H1 (cell line): Measurements from ENCODE around the gene TBC1D17. TPM values are rescaled to one million over a fixed set of nuclear protein-coding genes. Genes with fewer than 3 reads are reported as not detected.

Experiments
- CTCF ChIA-PET: fragments of 300-600 bp; sonication (Branson Sonifier 250); formaldehyde crosslinking; loops from one replicate; lab custom pipeline; 2021; ENCODE audit not compliant: partially characterized antibody; lab: Charles Lee
- POLR2A ChIA-PET: fragments of 300-600 bp; sonication (Branson Sonifier 250); formaldehyde crosslinking; loops from one replicate; lab custom pipeline; 2021; ENCODE audit warnings: inconsistent platforms; ENCODE audit not compliant: partially characterized antibody; lab: Charles Lee
- DNase-seq, 2 experiments: peaks; one replicate each; pipeline versions ENCODE4 v3.0.0 to v3.0.0-alpha.2; 2010 to 2022; ENCODE audit warnings: low spot score in 2 of 2, low read depth in 1 of 2, mixed read lengths in 1 of 2
- FAIRE-seq: peaks from 2 replicates; lab custom pipeline; 2011; peaks lifted over from hg19 to GRCh38; lab: Jason Lieb, UNC
- H2AFZ ChIP-seq: 2 replicates; pipeline ENCODE4 v1.8.1; 2012; ENCODE audit warnings: low read length, inconsistent platforms
- H2AK5ac ChIP-seq: 2 replicates; pipeline ENCODE4 v1.6.1; 2013; ENCODE audit warnings: low read depth, low read length
- H2BK120ac ChIP-seq: replicated peaks from 2 replicates; pipeline ENCODE3; 2013; ENCODE audit warnings: low read depth, low read length, inconsistent platforms
- H2BK12ac ChIP-seq: 2 replicates; pipeline ENCODE4 v1.6.1; 2013; ENCODE audit warnings: low read depth, low read length
- H2BK15ac ChIP-seq: 2 replicates; pipeline ENCODE4 v1.6.1; 2013; ENCODE audit warnings: low read length
- H2BK20ac ChIP-seq: 2 replicates; pipeline ENCODE4 v1.6.1; 2013; ENCODE audit warnings: low read length
- H2BK5ac ChIP-seq: 2 replicates; pipeline ENCODE4 v1.6.1; 2013; ENCODE audit warnings: low read depth, low read length
- H3K14ac ChIP-seq: 2 replicates; pipeline ENCODE4 v1.6.1; 2013; ENCODE audit warnings: inconsistent platforms; ENCODE audit not compliant: insufficient read length
- H3K18ac ChIP-seq: 2 replicates; pipeline ENCODE4 v1.6.1; 2013; ENCODE audit warnings: low read length; ENCODE audit errors: extremely low read depth
- H3K23ac ChIP-seq: 2 replicates; pipeline ENCODE4 v1.6.1; 2013; ENCODE audit warnings: inconsistent platforms; ENCODE audit not compliant: insufficient read length
- H3K23me2 ChIP-seq: 2 replicates; pipeline ENCODE4 v1.6.1; 2013; ENCODE audit warnings: low read depth, low read length
- H3K27ac ChIP-seq: 2 replicates; pipeline ENCODE4 v1.6.1; 2011; ENCODE audit warnings: low read depth, low read length, inconsistent platforms
- H3K27me3 ChIP-seq, 4 experiments: replicated peaks in 1 of 4; 1 replicate in 1 of 4; 2 replicates in 3 of 4; pipeline versions ENCODE4 v1.6.1 to v1.8.1; 2011 to 2013; ENCODE audit warnings: low read length in 3 of 4, mild to moderate bottlenecking in 3 of 4, inconsistent platforms in 2 of 4, mixed read lengths in 2 of 4, moderate library complexity in 1 of 4; ENCODE audit not compliant: control insufficient read depth in 3 of 4, insufficient read depth in 3 of 4; ENCODE audit errors: extremely low read depth in 1 of 4
- H3K36me3 ChIP-seq, 4 experiments: 2 replicates each; pipeline versions ENCODE4 v1.6.1 to v1.8.1; 2011 to 2013; ENCODE audit warnings: mild to moderate bottlenecking in 4 of 4, low read length in 3 of 4, moderate library complexity in 2 of 4, control low read depth in 1 of 4, inconsistent platforms in 1 of 4; ENCODE audit not compliant: insufficient read depth in 4 of 4, control insufficient read depth in 2 of 4
- H3K4ac ChIP-seq: replicated peaks from 2 replicates; pipeline ENCODE3; 2013; ENCODE audit warnings: low read length, low read depth, mixed read lengths, inconsistent platforms; ENCODE audit not compliant: insufficient read length
- H3K4me1 ChIP-seq, 4 experiments: replicated peaks in 1 of 4; 1 replicate in 1 of 4; 2 replicates in 3 of 4; pipeline versions ENCODE4 v1.6.1 to v1.8.1; 2011 to 2013; ENCODE audit warnings: low read length in 3 of 4, inconsistent platforms in 2 of 4, mixed read lengths in 1 of 4; ENCODE audit not compliant: insufficient read depth in 4 of 4, control insufficient read depth in 3 of 4
- H3K4me2 ChIP-seq, 2 experiments: 2 replicates each; pipeline versions ENCODE4 v1.6.1 to v1.8.1; 2011 to 2013; ENCODE audit warnings: low read depth in 2 of 2, low read length in 2 of 2, control low read depth in 1 of 2, inconsistent platforms in 1 of 2, mild to moderate bottlenecking in 1 of 2; ENCODE audit not compliant: insufficient read depth in 1 of 2
- H3K4me3 ChIP-seq, 4 experiments: fragments of 200-600, 300-600 bp in 1 of 4; sonication (generic), shearing (Covaris generic), sonication (Bioruptor Twin) in 1 of 4; 2 replicates each; pipeline versions ENCODE4 v1.5.1 to v1.8.1; 2011 to 2016; ENCODE audit warnings: low read length in 4 of 4, low read depth in 3 of 4, control low read depth in 2 of 4, inconsistent platforms in 2 of 4, mild to moderate bottlenecking in 2 of 4, mixed read lengths in 1 of 4, moderate library complexity in 1 of 4; ENCODE audit not compliant: insufficient read depth in 2 of 4; ENCODE audit errors: extremely low read depth in 1 of 4
- H3K56ac ChIP-seq: replicated peaks from 2 replicates; pipeline ENCODE3; 2013; ENCODE audit warnings: low read depth, mild to moderate bottlenecking, mixed read lengths, low read length, inconsistent platforms; ENCODE audit not compliant: insufficient read length
- H3K79me1 ChIP-seq: 2 replicates; pipeline ENCODE4 v1.6.1; 2013; ENCODE audit warnings: low read depth, low read length, control low read depth
- H3K79me2 ChIP-seq, 2 experiments: 2 replicates each; pipeline versions ENCODE4 v1.6.1 to v1.8.1; 2012 to 2013; ENCODE audit warnings: low read length in 2 of 2, mild to moderate bottlenecking in 2 of 2, inconsistent platforms in 1 of 2; ENCODE audit not compliant: insufficient read depth in 2 of 2, control insufficient read depth in 1 of 2
- H3K9ac ChIP-seq, 4 experiments: replicated peaks in 1 of 4; 1 replicate in 1 of 4; 2 replicates in 3 of 4; pipeline versions ENCODE4 v1.6.1 to v1.8.1; 2011 to 2013; ENCODE audit warnings: low read depth in 3 of 4, low read length in 3 of 4, control low read depth in 2 of 4, mild to moderate bottlenecking in 2 of 4, moderate library complexity in 2 of 4, inconsistent platforms in 1 of 4; ENCODE audit errors: extremely low read depth in 1 of 4
- H3K9me3 ChIP-seq, 2 experiments: 2 replicates each; pipeline versions ENCODE4 v1.6.1 to v1.8.1; 2012 to 2013; ENCODE audit warnings: mild to moderate bottlenecking in 2 of 2, moderate library complexity in 2 of 2, control low read depth in 1 of 2, inconsistent platforms in 1 of 2, low read depth in 1 of 2, low read length in 1 of 2, mixed read lengths in 1 of 2; ENCODE audit not compliant: insufficient read depth in 2 of 2
- H4K20me1 ChIP-seq, 2 experiments: replicated peaks in 1 of 2; 2 replicates each; pipeline versions ENCODE3 to v1.8.1; 2011 to 2013; ENCODE audit warnings: inconsistent platforms in 2 of 2, low read length in 2 of 2, mild to moderate bottlenecking in 1 of 2; ENCODE audit not compliant: insufficient read depth in 2 of 2, control insufficient read depth in 1 of 2
- H4K5ac ChIP-seq: 2 replicates; pipeline ENCODE4 v1.6.1; 2013; ENCODE audit warnings: low read length, low read depth, mixed read lengths, inconsistent platforms; ENCODE audit not compliant: insufficient read length
- H4K8ac ChIP-seq: 2 replicates; pipeline ENCODE4 v1.8.0; 2013; ENCODE audit warnings: mild to moderate bottlenecking, moderate library complexity, low read length, inconsistent platforms; ENCODE audit not compliant: insufficient read depth; ENCODE audit errors: extremely low read depth
- H4K91ac ChIP-seq: replicated peaks from 2 replicates; pipeline ENCODE3; 2013; ENCODE audit warnings: low read length, mixed read lengths, inconsistent platforms; ENCODE audit not compliant: insufficient read length
- CBX5 ChIP-seq: fragments of 300-800, 300-1000 bp; sonication (generic); IDR thresholded peaks from 2 replicates; pipeline ENCODE4 v1.7.1; 2016; ENCODE audit warnings: antibody characterized with exemption, low read length, low read depth
- CHD1 ChIP-seq: IDR thresholded peaks from 2 replicates; pipeline ENCODE4 v1.6.1; 2012; ENCODE audit warnings: low read depth, low read length, improper control_type of control experiment
- CTBP2 ChIP-seq: IDR thresholded peaks from 2 replicates; pipeline ENCODE4 v1.7.0; 2011; ENCODE audit warnings: borderline replicate concordance, mild to moderate bottlenecking, moderate library complexity, mixed read lengths, low read length; ENCODE audit not compliant: insufficient read depth, insufficient read length
- EGR1 ChIP-seq: IDR thresholded peaks from 2 replicates; pipeline ENCODE4 v1.6.1; 2011; ENCODE audit warnings: low read depth, low read length, borderline replicate concordance
- EZH2 ChIP-seq: fragments of 200-600 bp; sonication (generic); IDR thresholded peaks from 2 replicates; pipeline ENCODE4 v1.7.1; 2012; ENCODE audit warnings: low read depth, mild to moderate bottlenecking, moderate library complexity, low read length, inconsistent platforms; ENCODE audit not compliant: severe bottlenecking
- FOSL1 ChIP-seq: IDR thresholded peaks from 2 replicates; pipeline ENCODE4 v1.6.1; 2011; ENCODE audit warnings: mild to moderate bottlenecking, low read depth, low read length, moderate library complexity; ENCODE audit not compliant: insufficient read depth
- NANOG ChIP-seq: IDR thresholded peaks from 2 replicates; pipeline ENCODE4 v1.6.1; 2011; ENCODE audit warnings: low read length, low read depth, mild to moderate bottlenecking, inconsistent platforms; ENCODE audit not compliant: insufficient read depth, poor library complexity, severe bottlenecking
- SIN3A ChIP-seq, 2 experiments: IDR thresholded peaks in 1 of 2; conservative IDR thresholded peaks in 1 of 2; 2 replicates each; pipeline ENCODE4 v1.6.1; 2011 to 2012; ENCODE audit warnings: low read length in 2 of 2, improper control_type of control experiment in 1 of 2, low read depth in 1 of 2, mild to moderate bottlenecking in 1 of 2
- SIRT6 ChIP-seq: IDR thresholded peaks from one replicate; pipeline ENCODE4 v1.7.1; 2012; ENCODE audit warnings: low read length, inconsistent platforms
- WGBS, 2 experiments: shearing (Covaris generic) in 1 of 2; methylation state at CpG; one replicate each; pipeline versions ENCODE4 v1.1.6 to v1.1.7; 2013 to 2015; ENCODE audit warnings: low lambda C conversion rate in 2 of 2, mixed read lengths in 2 of 2, inconsistent platforms in 1 of 2, low coverage in 1 of 2, missing lambda C conversion rate in 1 of 2; ENCODE audit not compliant: insufficient replicate concordance in 2 of 2, insufficient coverage in 1 of 2, insufficient read length in 1 of 2; ENCODE audit errors: extremely low coverage in 1 of 2, missing lambda C conversion rate in 1 of 2; 5-methylcytosine and 5-hydroxymethylcytosine counted together
- polyA plus RNA-seq, 7 experiments: library from polyadenylated mRNA; depleted of rRNA in 3 of 7; stranded (reverse) in 5 of 7; unstranded in 2 of 7; fragments of >200 nt in 5 of 7; fragments of 200-250 nt in 2 of 7; gene quantifications; 1 replicate in 5 of 7; 2 replicates in 1 of 7; 4 replicates in 1 of 7; pipeline versions ENCODE4 v1.2.1 to v1.2.3, GENCODE V29; 2011 to 2013; ENCODE audit warnings: missing spikeins in 2 of 7, mixed read lengths in 2 of 7
- total RNA-seq: library from RNA; stranded (reverse); fragmentation: NEBNext Ultra II Directional; extraction: Animal tissue kit (Norgen Biotek cat#: 25700); gene quantifications from 2 replicates; pipeline ENCODE4 v1.2.1, GENCODE V29; 2021
- TF ChIP-seq, protein P1 (sequence below): IDR thresholded peaks from 2 replicates; pipeline ENCODE4 v1.6.1; 2012; ENCODE audit warnings: inconsistent platforms

TBC1D17 gene
- total and polyA plus RNA-seq, 2 of the 8 experiments (the other 6 are each of a cell fraction or from before 2014, with no cell fraction given) = 30.3 to 44.9 TPM

DNA sequence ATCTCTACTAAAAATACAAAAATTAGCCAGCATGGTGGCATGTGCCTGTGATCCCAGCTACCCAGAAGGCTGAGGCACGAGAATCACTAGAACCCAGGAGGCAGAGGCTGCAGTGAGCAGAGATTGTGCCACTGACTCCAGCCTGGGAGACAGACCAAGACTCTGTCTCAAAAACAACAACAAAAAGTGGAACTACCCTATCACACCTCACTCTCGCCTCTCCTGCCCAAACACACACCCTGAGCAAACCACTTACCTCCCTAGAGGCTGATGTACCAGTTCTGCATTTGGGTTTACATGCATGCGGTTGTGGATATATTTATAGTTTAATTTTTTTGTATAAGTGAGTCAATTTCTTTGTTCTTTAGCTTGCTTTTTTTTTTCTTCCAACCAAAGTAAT, 34.2 kb upstream of the TBC1D17 start:
- ChIA-PET POLR2A (interaction anchor here (0.6 to 3.3 kb wide), 4 partner anchors 11 to 65 kb away, joined by 3 to 12 read pairs (median 5); no protein-coding TSS in a partner anchor), CTCF (interaction anchor here (2.1 kb wide), 1 partner anchor 38 kb away, joined by 4 read pairs; no protein-coding TSS in a partner anchor)
- H3K4me2 ChIP-seq = no peak overlapping the region
- no peak overlapping the region for H4K8ac ChIP-seq
- no peak overlapping the region for H3K23ac ChIP-seq
- no peak overlapping the region for H2BK5ac ChIP-seq
- H2BK120ac ChIP-seq = no peak overlapping the region
- no peak overlapping the region for H3K14ac ChIP-seq
- H4K20me1 ChIP-seq = peaks cover 0 to 2% of the 10 kb centered on the region in 2 experiments
- H2BK15ac ChIP-seq = no peak overlapping the region
- 92% methylated on average over 3 of the region's 3 CpGs; no CpG with 5 or more reads in 1 of the 2 experiments for WGBS, 2 experiments
- peaks cover 3% of the 10 kb centered on the region; the same call in 1 of the 2 replicates for H3K79me1 ChIP-seq
- no peak overlapping the region for H3K4ac ChIP-seq
- DNase-seq (no peak), FAIRE-seq (no peak)
- no peak overlapping the region for H3K9ac ChIP-seq
- no peak overlapping the region for H3K56ac ChIP-seq
- no peak overlapping the region for H2AFZ ChIP-seq
- H4K5ac ChIP-seq = no peak overlapping the region
- H4K91ac ChIP-seq = no peak overlapping the region
- H3K23me2 ChIP-seq = no peaks in the 10 kb centered on the region
- H3K36me3 ChIP-seq = peaks cover 2 to 9% (median 6%) of the 10 kb centered on the region in 4 experiments; a peak in 5 of 8 replicates
- no peak for TF ChIP-seq CHD1
- no peak for TF ChIP-seq EGR1
- TF ChIP-seq CBX5 = no peak
- TF ChIP-seq, protein P1, sequence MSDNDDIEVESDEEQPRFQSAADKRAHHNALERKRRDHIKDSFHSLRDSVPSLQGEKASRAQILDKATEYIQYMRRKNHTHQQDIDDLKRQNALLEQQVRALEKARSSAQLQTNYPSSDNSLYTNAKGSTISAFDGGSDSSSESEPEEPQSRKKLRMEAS = no peak
- no peak for TF ChIP-seq SIRT6
- no peak for TF ChIP-seq CTBP2
- TF ChIP-seq NANOG = no peak
- no peak for TF ChIP-seq SIN3A (conservative IDR thresholded peaks at IDR 0.05 in 1 of 2, IDR thresholded peaks at IDR 0.05 in 1 of 2; ENCODE audit: low read depth in 1 of 2, low read length in 2 of 2)
- no peak for TF ChIP-seq FOSL1
- TF ChIP-seq EZH2 = no peak
- no peaks in the 10 kb centered on the region for H3K27me3 ChIP-seq
- no peak overlapping the region for H3K18ac ChIP-seq
- H3K79me2 ChIP-seq = no peaks in the 10 kb centered on the region
- no peak overlapping the region for H2AK5ac ChIP-seq
- H3K9me3 ChIP-seq = no peaks in the 10 kb centered on the region
- H3K4me3 ChIP-seq = no peak overlapping the region
- no peak overlapping the region for H2BK12ac ChIP-seq
- H2BK20ac ChIP-seq = no peak overlapping the region
- H3K27ac ChIP-seq = no peak overlapping the region
- no peaks in the 10 kb centered on the region for H3K4me1 ChIP-seq
